C4-2B (cell line): ENCODE measurements around the gene ZNRF1.

Source experiments
- ZFX ChIP-seq: fragments of 450-650 bp; IDR thresholded peaks from 2 replicates; pipeline ENCODE4 v1.6.1; 2017
- TF ChIP-seq, protein P1 (sequence below): fragments of 450-650 bp; conservative IDR thresholded peaks from 2 replicates; pipeline ENCODE4 v1.5.1; 2017; ENCODE audit warnings: mild to moderate bottlenecking

DNA sequence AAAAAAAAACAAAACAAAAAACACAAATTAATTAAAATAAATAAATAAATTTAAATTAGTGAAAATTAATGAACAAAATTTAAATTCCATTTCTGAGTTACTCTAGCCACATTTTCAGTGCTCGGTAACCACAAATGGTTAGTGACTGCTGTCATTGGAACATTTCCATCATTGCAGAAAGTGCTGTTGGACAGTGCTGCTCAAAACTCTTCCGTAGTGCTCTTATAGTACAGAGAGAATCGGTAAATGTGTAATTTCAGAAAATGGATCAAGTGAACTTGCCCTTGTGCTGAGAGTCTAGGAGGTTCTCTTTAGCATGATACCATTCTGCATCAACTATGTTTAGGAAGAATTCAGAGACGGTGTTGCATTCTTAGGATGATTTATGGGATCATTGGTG, 23.7 kb downstream of the ZNRF1 start:
- TF ChIP-seq, protein P1, sequence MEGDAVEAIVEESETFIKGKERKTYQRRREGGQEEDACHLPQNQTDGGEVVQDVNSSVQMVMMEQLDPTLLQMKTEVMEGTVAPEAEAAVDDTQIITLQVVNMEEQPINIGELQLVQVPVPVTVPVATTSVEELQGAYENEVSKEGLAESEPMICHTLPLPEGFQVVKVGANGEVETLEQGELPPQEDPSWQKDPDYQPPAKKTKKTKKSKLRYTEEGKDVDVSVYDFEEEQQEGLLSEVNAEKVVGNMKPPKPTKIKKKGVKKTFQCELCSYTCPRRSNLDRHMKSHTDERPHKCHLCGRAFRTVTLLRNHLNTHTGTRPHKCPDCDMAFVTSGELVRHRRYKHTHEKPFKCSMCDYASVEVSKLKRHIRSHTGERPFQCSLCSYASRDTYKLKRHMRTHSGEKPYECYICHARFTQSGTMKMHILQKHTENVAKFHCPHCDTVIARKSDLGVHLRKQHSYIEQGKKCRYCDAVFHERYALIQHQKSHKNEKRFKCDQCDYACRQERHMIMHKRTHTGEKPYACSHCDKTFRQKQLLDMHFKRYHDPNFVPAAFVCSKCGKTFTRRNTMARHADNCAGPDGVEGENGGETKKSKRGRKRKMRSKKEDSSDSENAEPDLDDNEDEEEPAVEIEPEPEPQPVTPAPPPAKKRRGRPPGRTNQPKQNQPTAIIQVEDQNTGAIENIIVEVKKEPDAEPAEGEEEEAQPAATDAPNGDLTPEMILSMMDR = no peak
- TF ChIP-seq ZFX = no peak
